Measurements from ENCODE around the gene ZSCAN26.
"Not testable (repeated sequence)": the region's sequence is repeated elsewhere in the genome, so short reads cannot be mapped to it uniquely, and the experiment has no call there.

ZSCAN26 gene

DNA sequence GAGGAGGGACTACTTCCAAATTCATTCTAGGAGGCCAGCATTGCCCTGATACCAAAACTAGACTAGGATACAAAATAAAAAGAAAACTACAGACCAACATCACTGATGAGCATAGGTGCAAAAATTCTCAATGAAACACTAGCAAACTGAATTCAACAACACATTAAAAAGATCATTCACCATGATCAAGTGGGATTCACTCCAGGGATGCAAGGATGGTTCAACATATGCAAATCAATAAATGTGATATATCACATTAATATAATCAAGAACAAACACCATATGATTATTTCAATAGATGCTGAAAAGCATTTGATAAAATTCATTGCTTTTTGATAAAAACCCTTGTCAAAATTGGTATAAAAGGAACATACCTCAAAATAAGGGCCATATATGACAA, 24.6 kb downstream of the ZSCAN26 start:
- CTCF ChIA-PET = no interaction called here
- no peak for DNase-seq
- H3K27ac ChIP-seq (ENCODE audit: insufficient read depth in 1 of 2, low read depth in 1 of 2, low read length in 2 of 2, poor library complexity in 1 of 2, severe bottlenecking in 2 of 2) = no peak overlapping the region
- peaks cover 5 to 31% (median 16%) of the 10 kb centered on the region in 4 experiments for H3K36me3 ChIP-seq (ENCODE audit: control insufficient read depth in 4 of 4, insufficient read depth in 4 of 4, low read length in 3 of 4)
- no peaks in the 10 kb centered on the region for H3K4me1 ChIP-seq (ENCODE audit: control extremely low read depth in 1 of 4, control insufficient read depth in 4 of 4, insufficient read depth in 4 of 4, low read length in 3 of 4)
- no peak overlapping the region for H3K4me3 ChIP-seq (ENCODE audit: control insufficient read depth in 1 of 7, extremely low read depth in 1 of 7, insufficient read depth in 4 of 7, low read depth in 2 of 7, low read length in 6 of 7)
- H3K9me3 ChIP-seq (ENCODE audit: control extremely low read depth in 1 of 5, control insufficient read depth in 4 of 5, insufficient read depth in 2 of 5, low read depth in 1 of 5, low read length in 4 of 5) = peaks cover 0 to 3% (median 0%) of the 10 kb centered on the region in 5 experiments
- POLR2A ChIA-PET = no interaction called here
- H3K27me3 ChIP-seq (replicated peaks in 2 of 5; ENCODE audit: control insufficient read depth in 4 of 5, insufficient read depth in 5 of 5, low read length in 4 of 5) = no peaks in the 10 kb centered on the region

DNA sequence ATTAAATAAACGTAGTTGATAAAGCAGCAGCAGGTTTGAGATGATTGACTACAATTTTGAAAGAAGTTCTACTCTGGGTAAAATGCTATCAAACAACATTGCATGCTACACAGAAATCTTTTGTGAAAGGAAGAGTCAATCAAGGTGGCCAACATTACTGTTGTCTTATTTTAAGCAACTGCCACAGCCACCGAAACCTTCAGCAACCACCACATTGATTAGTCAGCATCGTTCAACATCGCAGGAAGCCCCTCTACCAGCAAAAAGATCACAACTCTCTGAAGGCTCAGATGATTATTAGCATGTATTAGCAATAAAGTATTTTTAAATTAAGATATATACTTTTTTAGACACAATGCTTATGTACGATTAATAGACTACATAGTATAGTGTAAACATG, 28.4 kb downstream of the ZSCAN26 start:
- ChIA-PET CTCF (no interaction called here), POLR2A (no interaction called here)
- no peaks in the 10 kb centered on the region for H3K27me3 ChIP-seq (replicated peaks in 2 of 5; ENCODE audit: control insufficient read depth in 4 of 5, insufficient read depth in 5 of 5, low read length in 4 of 5)
- peaks cover 3 to 21% (median 14%) of the 10 kb centered on the region in 4 experiments for H3K36me3 ChIP-seq (ENCODE audit: control insufficient read depth in 4 of 4, insufficient read depth in 4 of 4, low read length in 3 of 4)
- H3K9me3 ChIP-seq (ENCODE audit: control extremely low read depth in 1 of 5, control insufficient read depth in 4 of 5, insufficient read depth in 2 of 5, low read depth in 1 of 5, low read length in 4 of 5) = peaks cover 0 to 3% (median 0%) of the 10 kb centered on the region in 5 experiments
- no peak overlapping the region for H3K4me3 ChIP-seq (ENCODE audit: control insufficient read depth in 1 of 7, extremely low read depth in 1 of 7, insufficient read depth in 4 of 7, low read depth in 2 of 7, low read length in 6 of 7)
- no peak for DNase-seq
- no peaks in the 10 kb centered on the region for H3K4me1 ChIP-seq (ENCODE audit: control extremely low read depth in 1 of 4, control insufficient read depth in 4 of 4, insufficient read depth in 4 of 4, low read length in 3 of 4)
- no peak overlapping the region for H3K27ac ChIP-seq (ENCODE audit: insufficient read depth in 1 of 2, low read depth in 1 of 2, low read length in 2 of 2, poor library complexity in 1 of 2, severe bottlenecking in 2 of 2)
- WGBS (ENCODE audit: insufficient coverage) = 100% methylated on average over 1 of the region's 5 CpGs

DNA sequence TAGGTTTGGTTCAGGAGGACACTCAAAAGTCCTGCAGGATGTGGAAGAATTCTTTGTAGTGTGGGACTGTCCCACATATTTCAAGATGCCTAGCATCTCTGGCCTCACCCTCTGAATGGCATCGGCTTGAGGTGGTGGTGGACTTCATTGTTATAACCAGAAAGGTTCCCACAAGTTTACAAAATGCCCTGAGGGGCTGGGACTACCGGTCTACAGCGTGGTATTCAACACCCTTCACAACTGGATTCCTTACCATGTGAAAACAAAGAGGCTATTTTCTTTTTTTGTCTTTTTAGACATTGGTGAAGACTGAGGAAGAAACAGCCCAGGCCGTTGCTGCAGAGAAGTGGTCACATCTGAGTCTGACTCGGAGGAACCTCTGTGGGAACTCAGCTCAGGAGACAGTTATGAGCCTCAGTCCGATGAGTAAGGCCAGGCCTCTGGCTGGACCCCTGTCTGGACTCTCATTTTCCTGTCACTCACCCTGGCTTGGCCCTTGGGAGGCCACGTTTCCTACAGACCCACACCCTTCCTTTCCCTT, 29.6 kb downstream of the ZSCAN26 start:
- no peak for DNase-seq
- Histone ChIP-seq H3K9me3 (ENCODE audit: control extremely low read depth in 1 of 5, control insufficient read depth in 4 of 5, insufficient read depth in 2 of 5, low read depth in 1 of 5, low read length in 4 of 5) (no peaks in the 10 kb centered on the region), H3K27ac (ENCODE audit: insufficient read depth in 1 of 2, low read depth in 1 of 2, low read length in 2 of 2, poor library complexity in 1 of 2, severe bottlenecking in 2 of 2) (no peak overlapping the region), H3K4me3 (ENCODE audit: control insufficient read depth in 1 of 7, extremely low read depth in 1 of 7, insufficient read depth in 4 of 7, low read depth in 2 of 7, low read length in 6 of 7) (no peak overlapping the region), H3K4me1 (ENCODE audit: control extremely low read depth in 1 of 4, control insufficient read depth in 4 of 4, insufficient read depth in 4 of 4, low read length in 3 of 4) (no peaks in the 10 kb centered on the region), H3K36me3 (ENCODE audit: control insufficient read depth in 4 of 4, insufficient read depth in 4 of 4, low read length in 3 of 4) (peaks cover 3 to 33% (median 17%) of the 10 kb centered on the region in 4 experiments), H3K27me3 (replicated peaks in 2 of 5; ENCODE audit: control insufficient read depth in 4 of 5, insufficient read depth in 5 of 5, low read length in 4 of 5) (no peaks in the 10 kb centered on the region)
- ChIA-PET POLR2A (no interaction called here), CTCF (no interaction called here)
- WGBS (ENCODE audit: insufficient coverage) = 95% methylated on average over 5 of the region's 7 CpGs

DNA sequence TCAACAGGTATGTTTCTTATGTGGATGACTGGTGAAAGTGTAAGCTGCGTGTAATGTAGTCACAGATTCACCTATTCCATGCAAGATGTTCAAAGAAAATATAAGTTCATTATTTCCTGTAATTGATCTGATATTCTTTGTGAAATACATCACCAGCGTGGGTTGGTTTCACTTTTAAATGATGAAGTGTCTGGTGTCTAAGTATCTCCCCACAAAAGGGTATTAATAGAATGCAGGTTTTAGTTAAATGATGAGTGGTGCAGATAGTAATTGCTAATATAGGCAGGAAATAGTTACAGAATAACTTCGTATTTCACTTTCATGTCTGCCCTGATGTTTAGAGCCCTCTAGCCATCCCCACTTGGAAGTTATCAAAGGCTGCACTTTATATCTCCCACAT, 36.6 kb downstream of the ZSCAN26 start:
- Histone ChIP-seq H3K36me3 (ENCODE audit: control insufficient read depth in 4 of 4, insufficient read depth in 4 of 4, low read length in 3 of 4) (peaks cover 0 to 22% (median 14%) of the 10 kb centered on the region in 4 experiments), H3K27ac (ENCODE audit: insufficient read depth in 1 of 2, low read depth in 1 of 2, low read length in 2 of 2, poor library complexity in 1 of 2, severe bottlenecking in 2 of 2) (no peak overlapping the region), H3K27me3 (replicated peaks in 2 of 5; ENCODE audit: control insufficient read depth in 4 of 5, insufficient read depth in 5 of 5, low read length in 4 of 5) (no peaks in the 10 kb centered on the region), H3K9me3 (ENCODE audit: control extremely low read depth in 1 of 5, control insufficient read depth in 4 of 5, insufficient read depth in 2 of 5, low read depth in 1 of 5, low read length in 4 of 5) (peaks cover 0 to 9% (median 0%) of the 10 kb centered on the region in 5 experiments), H3K4me1 (ENCODE audit: control extremely low read depth in 1 of 4, control insufficient read depth in 4 of 4, insufficient read depth in 4 of 4, low read length in 3 of 4) (peaks cover 0 to 2% (median 0%) of the 10 kb centered on the region in 4 experiments), H3K4me3 (ENCODE audit: control insufficient read depth in 1 of 7, extremely low read depth in 1 of 7, insufficient read depth in 4 of 7, low read depth in 2 of 7, low read length in 6 of 7) (no peak overlapping the region)
- no CpG with 5 or more reads among the region's 3 CpGs for WGBS (ENCODE audit: insufficient coverage)
- ChIA-PET CTCF (no interaction called here), POLR2A (no interaction called here)
- peak in 1 of 3 donors; percentile 9 for DNase-seq

DNA sequence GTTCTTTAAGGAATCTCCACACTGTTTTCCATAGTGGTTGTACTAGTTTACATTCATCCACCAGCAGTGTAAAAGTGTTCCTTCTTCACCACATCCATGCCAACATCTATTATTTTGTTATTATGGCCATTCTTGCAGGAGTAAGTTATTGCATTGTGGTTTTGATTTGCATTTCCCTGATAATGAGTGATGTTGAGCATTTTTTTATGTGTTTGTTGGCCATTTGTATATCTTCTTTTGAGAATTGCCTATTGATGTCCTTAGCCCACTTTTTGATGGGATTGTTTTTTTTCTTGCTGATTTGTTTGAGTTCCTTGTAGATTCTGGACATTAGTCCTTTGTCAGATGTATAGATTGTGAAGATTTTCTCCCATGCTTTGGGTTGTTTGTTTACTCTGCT, 39.4 kb downstream of the ZSCAN26 start:
- CTCF ChIA-PET; H3K36me3 ChIP-seq (ENCODE audit: control insufficient read depth in 4 of 4, insufficient read depth in 4 of 4, low read length in 3 of 4); H3K4me1 ChIP-seq (ENCODE audit: control extremely low read depth in 1 of 4, control insufficient read depth in 4 of 4, insufficient read depth in 4 of 4, low read length in 3 of 4); H3K27me3 ChIP-seq (replicated peaks in 2 of 5; ENCODE audit: control insufficient read depth in 4 of 5, insufficient read depth in 5 of 5, low read length in 4 of 5); H3K4me3 ChIP-seq (ENCODE audit: control insufficient read depth in 1 of 7, extremely low read depth in 1 of 7, insufficient read depth in 4 of 7, low read depth in 2 of 7, low read length in 6 of 7); H3K27ac ChIP-seq (ENCODE audit: insufficient read depth in 1 of 2, low read depth in 1 of 2, low read length in 2 of 2, poor library complexity in 1 of 2, severe bottlenecking in 2 of 2); POLR2A ChIA-PET; DNase-seq: not testable (repeated sequence)
- peaks cover 0 to 13% (median 0%) of the 10 kb centered on the region in 5 experiments for H3K9me3 ChIP-seq (ENCODE audit: control extremely low read depth in 1 of 5, control insufficient read depth in 4 of 5, insufficient read depth in 2 of 5, low read depth in 1 of 5, low read length in 4 of 5)

DNA sequence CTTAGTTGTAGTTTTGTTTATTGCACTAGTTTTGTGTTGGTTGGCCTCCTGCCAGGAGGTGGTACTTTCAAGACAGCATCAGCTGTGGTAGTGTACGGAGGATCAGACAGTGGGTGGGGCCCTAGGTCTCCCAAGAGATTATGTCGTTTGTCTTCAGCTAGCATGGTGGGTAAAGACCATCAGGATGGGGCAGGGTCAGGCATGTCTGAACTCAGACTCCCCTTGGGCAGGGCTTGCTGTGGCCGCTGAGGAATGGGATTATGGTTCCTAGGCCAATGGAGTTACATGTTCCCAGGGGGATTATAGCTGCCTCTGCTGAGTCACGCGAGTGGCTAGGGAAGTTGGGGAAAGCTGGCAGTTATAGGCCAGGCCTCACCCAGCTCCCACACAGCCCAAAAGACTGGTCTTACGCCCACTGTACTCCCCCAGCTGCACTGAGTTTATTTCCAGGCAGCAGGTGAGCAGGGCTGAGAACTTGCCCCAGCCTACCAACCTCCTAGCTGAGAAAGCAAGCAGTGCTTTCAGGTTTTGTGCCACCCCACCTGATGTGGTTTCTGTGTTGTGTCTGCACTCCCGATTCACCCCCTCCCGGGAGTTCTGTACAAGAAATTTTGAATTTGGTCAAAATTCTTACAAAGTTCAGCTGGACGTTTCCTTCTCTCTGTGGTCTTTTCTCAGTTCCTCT, 44.3 kb downstream of the ZSCAN26 start:
- Histone ChIP-seq H3K36me3 (ENCODE audit: control insufficient read depth in 4 of 4, insufficient read depth in 4 of 4, low read length in 3 of 4) (peaks cover 0 to 4% (median 0%) of the 10 kb centered on the region in 4 experiments), H3K9me3 (ENCODE audit: control extremely low read depth in 1 of 5, control insufficient read depth in 4 of 5, insufficient read depth in 2 of 5, low read depth in 1 of 5, low read length in 4 of 5) (peaks cover 0 to 11% (median 0%) of the 10 kb centered on the region in 5 experiments), H3K27ac (ENCODE audit: insufficient read depth in 1 of 2, low read depth in 1 of 2, low read length in 2 of 2, poor library complexity in 1 of 2, severe bottlenecking in 2 of 2) (no peak overlapping the region), H3K4me3 (ENCODE audit: control insufficient read depth in 1 of 7, extremely low read depth in 1 of 7, insufficient read depth in 4 of 7, low read depth in 2 of 7, low read length in 6 of 7) (no peak overlapping the region), H3K27me3 (replicated peaks in 2 of 5; ENCODE audit: control insufficient read depth in 4 of 5, insufficient read depth in 5 of 5, low read length in 4 of 5) (no peaks in the 10 kb centered on the region), H3K4me1 (ENCODE audit: control extremely low read depth in 1 of 4, control insufficient read depth in 4 of 4, insufficient read depth in 4 of 4, low read length in 3 of 4) (no peaks in the 10 kb centered on the region)
- POLR2A ChIA-PET = interaction anchor here (0.7 kb wide), 1 partner anchor 1291 kb away, joined by 3 read pairs; no protein-coding TSS in a partner anchor
- DNase-seq = no peak
- over 99% methylated on average over 9 of the region's 9 CpGs for WGBS (ENCODE audit: insufficient coverage)
- CTCF ChIA-PET = interaction anchor here (0.9 kb wide), 1 partner anchor 13 kb away, joined by 3 read pairs; no protein-coding TSS in a partner anchor

DNA sequence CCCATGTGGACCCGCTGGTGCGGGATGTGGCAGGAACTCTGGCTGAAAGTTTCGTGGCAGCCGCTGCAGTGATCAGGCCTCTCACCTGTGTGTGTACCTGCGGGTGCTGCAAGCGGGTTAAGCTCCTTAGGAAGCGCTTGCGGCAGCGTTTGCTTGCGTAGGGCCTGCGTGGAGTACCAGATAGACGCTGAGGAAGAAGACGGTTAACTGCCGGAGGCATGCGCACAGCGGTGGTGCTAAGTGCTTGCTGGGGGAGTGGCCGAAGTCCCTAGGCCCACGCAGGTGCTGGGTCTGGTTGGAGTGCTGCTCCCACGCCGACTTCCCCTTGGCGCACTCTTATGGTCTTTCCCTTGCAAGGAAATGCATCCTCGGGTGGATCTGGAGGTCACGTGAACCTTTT, 46.0 kb downstream of the ZSCAN26 start:
- ChIA-PET POLR2A (no interaction called here), CTCF (interaction anchor here (0.6 to 0.7 kb wide), 2 partner anchors 9 to 687 kb away, joined by 3 read pairs; no protein-coding TSS in a partner anchor)
- DNase-seq = no peak
- H3K4me3 ChIP-seq (ENCODE audit: control insufficient read depth in 1 of 7, extremely low read depth in 1 of 7, insufficient read depth in 4 of 7, low read depth in 2 of 7, low read length in 6 of 7) = no peak overlapping the region
- H3K36me3 ChIP-seq (ENCODE audit: control insufficient read depth in 4 of 4, insufficient read depth in 4 of 4, low read length in 3 of 4) = peaks cover 0 to 4% (median 0%) of the 10 kb centered on the region in 4 experiments
- H3K27ac ChIP-seq (ENCODE audit: insufficient read depth in 1 of 2, low read depth in 1 of 2, low read length in 2 of 2, poor library complexity in 1 of 2, severe bottlenecking in 2 of 2) = no peak overlapping the region
- WGBS (ENCODE audit: insufficient coverage) = 97% methylated on average over 22 of the region's 23 CpGs
- no peaks in the 10 kb centered on the region for H3K4me1 ChIP-seq (ENCODE audit: control extremely low read depth in 1 of 4, control insufficient read depth in 4 of 4, insufficient read depth in 4 of 4, low read length in 3 of 4)
- peaks cover 0 to 4% (median 0%) of the 10 kb centered on the region in 5 experiments for H3K9me3 ChIP-seq (ENCODE audit: control extremely low read depth in 1 of 5, control insufficient read depth in 4 of 5, insufficient read depth in 2 of 5, low read depth in 1 of 5, low read length in 4 of 5)
- no peaks in the 10 kb centered on the region for H3K27me3 ChIP-seq (replicated peaks in 2 of 5; ENCODE audit: control insufficient read depth in 4 of 5, insufficient read depth in 5 of 5, low read length in 4 of 5)
